Head of caudate nucleus (tissue), 42 donors: ENCODE measurements around the gene NTRK3.

Experiments used
- DNase-seq, 42 donors: peaks; one replicate each; pipeline versions ENCODE4 v3.0.0 to v3.0.0-alpha.2; 2020 to 2021; ENCODE audit warnings: mixed read lengths in 7 of 42
- intact Hi-C: fragments of 100-400 bp; cut with DNase I; formaldehyde crosslinking; loops from one replicate; pipeline ENCODE4 v1.15.0; 2022

NTRK3 gene

DNA sequence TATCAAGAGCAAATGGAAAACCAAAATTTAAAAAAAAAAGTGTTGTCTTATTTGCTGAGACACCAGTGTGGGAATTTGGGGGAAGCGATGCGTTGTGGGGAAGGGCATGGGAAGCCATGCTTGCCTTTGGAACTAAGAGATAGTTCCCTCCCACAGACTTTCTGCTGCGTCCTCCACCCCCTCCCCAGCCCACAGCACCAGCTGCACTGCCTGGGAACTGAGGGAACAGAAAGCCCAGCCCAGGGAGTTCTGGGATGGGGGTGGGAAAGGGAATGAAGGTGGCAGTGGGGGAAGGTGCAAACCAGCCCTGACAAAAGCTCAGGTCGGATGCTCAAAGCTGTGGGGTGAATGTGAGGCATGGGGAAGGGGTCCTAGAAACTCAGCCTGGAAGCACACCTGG is 8.1 kb upstream of the NTRK3 start:
- DNase-seq, result peak in 25 of 42 donors; percentile 27 to 85 (median 48)
- intact Hi-C loops, result no loop called here

DNA sequence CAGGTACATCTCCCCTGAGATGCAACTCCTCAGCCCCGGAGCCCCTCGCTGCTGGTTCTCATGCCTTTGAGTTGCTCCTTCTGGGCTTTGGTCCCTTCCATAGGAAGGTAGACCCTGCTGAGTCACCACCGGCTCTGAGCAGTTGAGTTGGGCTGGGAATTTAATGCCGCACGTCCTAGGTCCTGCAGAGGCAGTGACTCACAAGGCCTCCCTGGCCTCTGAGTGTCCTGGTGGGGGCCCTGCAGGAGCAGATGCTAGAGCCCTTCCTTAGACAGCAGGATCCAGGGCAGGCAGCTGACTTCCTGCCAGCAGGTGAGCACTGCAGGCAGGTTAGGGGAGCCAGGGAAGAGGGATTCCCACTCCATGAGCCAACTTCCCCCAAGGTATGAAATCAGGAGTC is 5.5 kb upstream of the NTRK3 start:
- intact Hi-C loops, result no loop called here
- no peak for DNase-seq

DNA sequence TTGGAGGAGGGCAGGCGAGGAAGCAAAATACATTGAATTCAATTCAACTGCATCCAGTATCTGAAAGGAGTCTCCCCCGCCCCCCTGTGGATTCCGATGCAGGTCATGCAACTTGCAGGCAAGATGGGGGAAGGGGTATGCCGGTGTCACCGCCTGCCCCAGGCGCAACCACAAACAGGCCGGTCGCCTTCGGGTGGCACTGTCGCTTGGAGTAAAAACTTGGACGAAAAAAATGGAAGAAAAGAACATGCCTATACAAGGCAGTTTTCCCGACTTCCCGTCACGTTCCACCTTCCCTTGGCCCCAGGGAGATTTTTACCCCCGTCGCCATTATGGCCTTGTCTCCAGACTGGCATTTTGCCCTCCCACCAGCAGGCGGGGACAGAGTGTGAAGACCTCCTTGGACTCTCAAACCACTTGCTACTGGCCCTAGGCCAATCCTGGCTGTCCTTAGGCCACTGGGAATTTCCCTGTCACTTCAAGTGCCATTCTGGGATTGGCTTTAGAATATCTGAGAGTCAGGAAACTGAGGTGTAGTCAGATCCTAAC is 1.6 kb upstream of the NTRK3 start:
- intact Hi-C loops, result loop anchor here (10.0 kb wide), 1 partner anchor 1343 kb away; no protein-coding TSS in a partner anchor
- DNase-seq, result peak in 41 of 42 donors; percentile 36 to 88 (median 66)

DNA sequence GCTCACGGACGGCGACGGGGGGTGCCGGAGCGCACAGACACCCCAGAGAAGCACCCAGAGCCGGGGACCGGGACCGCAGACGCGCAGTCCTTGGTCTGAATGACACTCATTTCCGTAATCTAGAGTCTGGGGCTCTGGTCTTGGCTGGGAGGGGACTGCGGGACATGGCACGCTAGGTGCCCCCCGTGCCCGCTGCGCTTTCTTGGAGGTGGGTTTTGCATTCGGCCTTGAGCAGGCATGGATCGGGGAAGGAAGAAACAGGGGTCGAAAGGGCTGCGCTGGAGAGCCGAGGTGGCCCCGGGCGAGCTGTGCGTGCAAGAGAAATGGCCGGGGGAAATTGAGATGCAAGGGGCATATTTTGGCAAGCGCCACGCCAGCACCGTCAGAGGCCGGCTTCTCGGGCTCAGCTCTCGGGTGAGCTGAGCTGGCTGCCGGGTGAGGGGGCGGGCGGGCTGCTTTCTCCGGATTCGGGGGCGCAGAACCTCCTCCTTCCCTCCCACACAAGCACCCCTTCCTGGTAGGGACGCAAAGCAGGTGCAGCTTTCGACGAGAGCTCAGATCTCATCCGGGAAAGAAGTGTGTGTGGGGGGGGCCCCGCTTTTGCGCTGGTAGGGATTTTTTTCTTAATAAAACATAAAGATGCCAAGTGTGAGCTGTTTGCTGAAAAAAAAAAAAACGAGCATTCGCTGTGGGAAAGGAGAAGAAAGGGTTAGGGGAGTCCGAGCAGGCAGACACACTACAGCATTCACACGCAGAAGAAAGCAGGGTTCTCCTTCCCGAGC is 963 bp upstream of the NTRK3 start:
- peak; percentile 34 to 87 (median 70) for DNase-seq
- intact Hi-C loops, result loop anchor here (10.0 kb wide), 1 partner anchor 1343 kb away; no protein-coding TSS in a partner anchor

DNA sequence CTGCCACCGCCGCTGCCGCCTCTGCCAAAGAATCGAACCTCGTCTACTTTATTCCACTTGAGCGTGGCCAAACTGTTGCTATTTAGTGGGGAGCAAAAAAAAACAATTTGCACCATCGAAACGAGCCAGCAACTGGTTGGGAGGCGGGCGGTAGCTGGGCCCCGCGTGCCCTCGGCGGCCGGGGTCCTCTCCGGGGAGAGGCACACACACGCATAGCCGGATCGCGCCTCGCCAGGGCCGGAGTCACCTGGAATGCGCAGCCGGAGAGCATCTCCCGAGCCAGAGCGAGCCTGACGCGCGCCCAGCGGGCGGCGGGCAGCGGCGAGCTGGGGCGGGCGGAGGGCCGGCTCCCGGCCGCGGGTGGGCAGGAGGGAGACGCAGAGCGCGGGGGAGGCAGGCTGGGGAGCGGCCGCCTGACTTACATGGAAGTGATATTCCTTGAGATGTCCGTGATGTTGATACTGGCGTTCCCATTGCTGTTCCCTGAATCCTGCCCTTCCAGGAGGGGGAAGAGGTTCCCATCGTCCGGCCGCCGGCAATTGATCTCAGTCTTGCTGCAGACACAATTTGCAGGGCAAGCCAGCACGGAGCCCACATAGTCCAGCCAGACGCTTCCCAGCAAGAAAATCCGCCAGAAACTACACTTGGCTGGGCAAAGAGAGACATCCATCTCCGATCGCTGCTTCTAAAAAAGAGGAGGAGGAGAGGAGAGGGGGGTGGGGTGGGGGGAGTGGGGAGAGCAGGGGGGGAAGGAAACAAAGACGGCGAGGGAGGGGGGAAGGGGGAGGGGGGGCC is 858 bp downstream of the NTRK3 start:
- intact Hi-C loops, result loop anchor here (10.0 kb wide), 1 partner anchor 1341 kb away; no protein-coding TSS in a partner anchor
- DNase-seq, result peak in 23 of 42 donors; percentile 17 to 68 (median 39)

- peak in 40 of 42 donors; percentile 38 to 89 (median 65) for DNase-seq
These were observed 1.5 kb downstream of the NTRK3 start for GRCh38 chr15:88255087-88255483.

GRCh38 chr15:88252441-88252840 is 4.1 kb downstream of the NTRK3 start:
- intact Hi-C loops, result loop anchor here (10.0 kb wide), 1 partner anchor 1338 kb away; no protein-coding TSS in a partner anchor
- no peak for DNase-seq

More at GRCh38 chr15:88255087-88255483, 1.5 kb downstream of the NTRK3 start:
- intact Hi-C loops, result loop anchor here (10.0 kb wide), 1 partner anchor 1340 kb away; no protein-coding TSS in a partner anchor

GRCh38 chr15:88250826-88251225 is 5.7 kb downstream of the NTRK3 start:
- DNase-seq, result peak in 1 of 42 donors; percentile 29
- intact Hi-C loops, result loop anchor here (10.0 kb wide), 1 partner anchor 1336 kb away; no protein-coding TSS in a partner anchor

DNA sequence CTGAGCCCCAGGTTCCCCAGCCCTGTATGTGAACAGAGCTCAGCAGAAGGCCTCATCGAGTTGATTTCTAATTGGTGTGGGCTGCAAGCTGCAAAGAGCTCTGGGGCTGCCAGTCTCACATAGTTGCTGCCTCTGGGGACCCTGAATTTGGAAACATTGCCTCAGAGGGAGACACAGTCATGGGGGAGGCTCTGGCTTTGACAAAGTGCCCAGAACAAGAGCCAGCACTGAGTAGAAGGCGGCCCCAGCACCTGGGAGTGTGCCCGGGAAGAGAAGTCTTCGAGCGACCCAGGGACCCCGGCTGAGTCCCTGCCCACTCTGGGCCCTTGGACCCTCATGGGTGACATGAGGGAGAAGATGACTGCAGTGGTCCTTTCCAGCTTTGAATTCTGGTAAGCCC is 7.3 kb downstream of the NTRK3 start:
- intact Hi-C loops, result loop anchor here (10.0 kb wide), 1 partner anchor 124 kb away; no protein-coding TSS in a partner anchor
- DNase-seq, result no peak

- intact Hi-C loops, result loop anchor here (10.0 kb wide), 1 partner anchor 123 kb away; no protein-coding TSS in a partner anchor
- DNase-seq, result peak in 2 of 42 donors; percentile 43 to 44
These were observed 8.6 kb downstream of the NTRK3 start for GRCh38 chr15:88247914-88248313.

GRCh38 chr15:88246666-88247446 is 9.7 kb downstream of the NTRK3 start:
- intact Hi-C loops, result loop anchor here (10.0 kb wide), 1 partner anchor 122 kb away; no protein-coding TSS in a partner anchor
- peak; percentile 60 to 94 (median 84) for DNase-seq

GRCh38 chr15:88246081-88246480 is 10.5 kb downstream of the NTRK3 start:
- intact Hi-C loops, result loop anchor here (10.0 kb wide), 1 partner anchor 121 kb away; no protein-coding TSS in a partner anchor

DNA sequence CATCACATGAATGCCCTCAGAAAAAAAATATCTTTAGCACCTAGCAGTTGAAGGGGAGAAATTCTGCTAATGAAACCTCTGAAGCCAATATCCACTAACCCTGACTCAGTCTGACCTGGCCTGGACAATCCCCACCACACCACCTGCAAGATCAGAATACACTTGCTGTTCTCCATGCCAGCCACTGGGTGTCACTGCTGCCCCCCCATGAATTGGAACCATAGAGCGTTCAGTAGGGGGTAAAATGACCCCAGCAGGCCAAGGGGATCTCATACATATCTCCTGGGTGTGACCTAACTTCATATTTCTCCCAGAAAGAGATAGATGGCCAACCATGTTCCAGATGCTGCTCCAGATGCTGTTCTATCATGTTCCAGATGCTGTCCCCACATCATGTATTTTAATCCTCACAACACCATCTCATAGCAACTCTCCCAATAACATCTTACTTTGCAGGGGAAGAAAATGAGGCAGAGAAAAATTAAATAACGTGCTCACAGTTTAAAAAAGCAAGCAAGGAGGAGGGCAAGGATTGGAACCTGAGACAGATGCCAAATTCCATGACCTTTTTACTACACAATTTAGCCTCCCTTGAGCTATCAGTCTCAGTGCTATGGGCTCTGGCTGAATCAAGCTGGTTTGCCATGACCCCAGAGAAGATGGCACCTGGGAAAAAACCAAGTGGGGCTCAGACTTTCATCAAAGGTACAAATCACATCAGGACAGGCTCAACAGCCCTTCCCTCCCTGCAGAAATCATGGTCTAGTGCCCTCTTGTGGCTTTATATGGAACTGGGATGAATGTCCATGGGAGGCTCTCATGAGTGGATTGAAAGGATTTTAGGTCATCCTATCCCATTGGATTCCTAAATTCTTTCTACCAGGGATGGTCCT is 12.4 kb downstream of the NTRK3 start:
- intact Hi-C loops, result loop anchor here (10.0 kb wide), 1 partner anchor 119 kb away; no protein-coding TSS in a partner anchor
- DNase-seq, result peak in 4 of 42 donors; percentile 24 to 69 (median 52)

More at GRCh38 chr15:88246081-88246480, 10.5 kb downstream of the NTRK3 start:
- no peak for DNase-seq

- DNase-seq, result no peak
- intact Hi-C loops, result loop anchor here (10.0 kb wide), 1 partner anchor 118 kb away; no protein-coding TSS in a partner anchor
These were observed 13.7 kb downstream of the NTRK3 start for GRCh38 chr15:88242586-88243555.

DNA sequence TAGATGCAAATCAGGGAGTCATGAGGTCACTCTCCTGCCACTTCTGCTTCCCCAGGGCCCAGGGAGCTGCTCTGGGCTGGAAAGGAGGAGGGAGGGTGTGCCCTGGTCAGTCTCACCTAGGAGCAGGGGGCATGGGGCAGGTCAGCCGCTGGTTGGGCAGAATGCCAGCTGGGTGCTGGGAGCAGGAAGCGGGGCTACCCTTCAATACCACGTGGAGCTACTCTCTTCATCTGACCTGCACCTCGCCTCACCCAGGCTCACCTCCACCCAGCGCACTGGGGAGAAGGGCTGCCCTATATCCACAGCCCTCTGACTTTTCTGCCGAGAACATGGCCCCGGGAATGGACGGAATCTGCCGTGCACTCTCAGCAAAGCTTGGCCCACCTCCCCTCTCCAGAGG is 15.1 kb downstream of the NTRK3 start:
- intact Hi-C loops, result loop anchor here (10.0 kb wide), 1 partner anchor 117 kb away; no protein-coding TSS in a partner anchor
- no peak for DNase-seq

GRCh38 chr15:88241060-88241459 is 15.5 kb downstream of the NTRK3 start:
- DNase-seq, result no peak
- intact Hi-C loops, result loop anchor here (10.0 kb wide), 1 partner anchor 116 kb away; no protein-coding TSS in a partner anchor
